22Rv1 (cell line): ENCODE measurements around the gene JAKMIP1.
A peak's percentile ranks its signal among the peaks of the same experiment; 100 is the strongest.

Experiments used
- ZFX ChIP-seq: fragments of 450-650 bp; IDR thresholded peaks from 2 replicates; pipeline ENCODE4 v1.6.1; 2017; ENCODE audit warnings: antibody characterized with exemption, borderline replicate concordance
- TF ChIP-seq, protein P1 (sequence below): fragments of 450-650 bp; IDR thresholded peaks from 2 replicates; pipeline ENCODE4 v1.5.1; 2017; ENCODE audit warnings: mild to moderate bottlenecking

DNA sequence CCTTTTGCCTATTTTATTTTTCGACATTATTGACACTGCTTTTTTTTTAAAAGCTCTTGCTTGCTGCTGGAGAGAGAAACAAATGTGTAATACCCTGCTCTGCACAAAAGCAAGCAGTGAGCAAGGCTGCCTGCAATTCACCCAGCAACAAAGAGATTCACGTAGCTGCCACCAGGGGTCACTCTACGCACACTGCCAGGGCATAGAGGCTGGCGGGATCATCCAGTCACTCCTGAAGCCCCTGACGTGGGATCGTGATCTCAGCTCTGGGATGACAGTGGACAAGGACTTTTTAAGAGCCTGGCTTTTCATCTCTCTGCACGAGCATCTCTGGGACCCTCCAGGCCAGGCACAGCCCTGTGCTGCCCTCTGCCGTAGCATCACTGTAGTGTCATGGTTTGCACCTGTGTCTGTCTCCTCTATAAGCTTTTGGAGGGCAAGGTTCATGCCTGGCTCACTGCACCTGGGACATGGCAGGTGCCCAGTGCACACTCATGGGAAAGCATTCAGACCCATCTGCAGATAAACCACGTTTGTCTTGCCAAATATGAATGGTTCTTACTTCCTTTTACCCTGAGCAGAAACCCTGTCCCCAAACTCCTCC is 201.9 kb downstream of the JAKMIP1 start:
- TF ChIP-seq, protein P1, sequence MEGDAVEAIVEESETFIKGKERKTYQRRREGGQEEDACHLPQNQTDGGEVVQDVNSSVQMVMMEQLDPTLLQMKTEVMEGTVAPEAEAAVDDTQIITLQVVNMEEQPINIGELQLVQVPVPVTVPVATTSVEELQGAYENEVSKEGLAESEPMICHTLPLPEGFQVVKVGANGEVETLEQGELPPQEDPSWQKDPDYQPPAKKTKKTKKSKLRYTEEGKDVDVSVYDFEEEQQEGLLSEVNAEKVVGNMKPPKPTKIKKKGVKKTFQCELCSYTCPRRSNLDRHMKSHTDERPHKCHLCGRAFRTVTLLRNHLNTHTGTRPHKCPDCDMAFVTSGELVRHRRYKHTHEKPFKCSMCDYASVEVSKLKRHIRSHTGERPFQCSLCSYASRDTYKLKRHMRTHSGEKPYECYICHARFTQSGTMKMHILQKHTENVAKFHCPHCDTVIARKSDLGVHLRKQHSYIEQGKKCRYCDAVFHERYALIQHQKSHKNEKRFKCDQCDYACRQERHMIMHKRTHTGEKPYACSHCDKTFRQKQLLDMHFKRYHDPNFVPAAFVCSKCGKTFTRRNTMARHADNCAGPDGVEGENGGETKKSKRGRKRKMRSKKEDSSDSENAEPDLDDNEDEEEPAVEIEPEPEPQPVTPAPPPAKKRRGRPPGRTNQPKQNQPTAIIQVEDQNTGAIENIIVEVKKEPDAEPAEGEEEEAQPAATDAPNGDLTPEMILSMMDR: peak; percentile 98
- no peak for TF ChIP-seq ZFX
